Measurements from ENCODE around the gene ETS1.

- TF ChIP-seq SMC3 (conservative IDR thresholded peaks at IDR 0.05; ENCODE audit: poor library complexity) (no peak), CTCF (IDR thresholded peaks at IDR 0.05; ENCODE audit: poor library complexity, severe bottlenecking) (no peak), POLR2AphosphoS5 (IDR thresholded peaks at IDR 0.05) (no peak), EZH2 (IDR thresholded peaks at IDR 0.05; ENCODE audit: borderline replicate concordance, insufficient read depth, low read length, poor library complexity, severe bottlenecking) (no peak), TAF1 (IDR thresholded peaks at IDR 0.05; ENCODE audit: low read depth) (no peak), RAD21 (conservative IDR thresholded peaks at IDR 0.05) (no peak)
- TF ChIP-seq, protein P1, sequence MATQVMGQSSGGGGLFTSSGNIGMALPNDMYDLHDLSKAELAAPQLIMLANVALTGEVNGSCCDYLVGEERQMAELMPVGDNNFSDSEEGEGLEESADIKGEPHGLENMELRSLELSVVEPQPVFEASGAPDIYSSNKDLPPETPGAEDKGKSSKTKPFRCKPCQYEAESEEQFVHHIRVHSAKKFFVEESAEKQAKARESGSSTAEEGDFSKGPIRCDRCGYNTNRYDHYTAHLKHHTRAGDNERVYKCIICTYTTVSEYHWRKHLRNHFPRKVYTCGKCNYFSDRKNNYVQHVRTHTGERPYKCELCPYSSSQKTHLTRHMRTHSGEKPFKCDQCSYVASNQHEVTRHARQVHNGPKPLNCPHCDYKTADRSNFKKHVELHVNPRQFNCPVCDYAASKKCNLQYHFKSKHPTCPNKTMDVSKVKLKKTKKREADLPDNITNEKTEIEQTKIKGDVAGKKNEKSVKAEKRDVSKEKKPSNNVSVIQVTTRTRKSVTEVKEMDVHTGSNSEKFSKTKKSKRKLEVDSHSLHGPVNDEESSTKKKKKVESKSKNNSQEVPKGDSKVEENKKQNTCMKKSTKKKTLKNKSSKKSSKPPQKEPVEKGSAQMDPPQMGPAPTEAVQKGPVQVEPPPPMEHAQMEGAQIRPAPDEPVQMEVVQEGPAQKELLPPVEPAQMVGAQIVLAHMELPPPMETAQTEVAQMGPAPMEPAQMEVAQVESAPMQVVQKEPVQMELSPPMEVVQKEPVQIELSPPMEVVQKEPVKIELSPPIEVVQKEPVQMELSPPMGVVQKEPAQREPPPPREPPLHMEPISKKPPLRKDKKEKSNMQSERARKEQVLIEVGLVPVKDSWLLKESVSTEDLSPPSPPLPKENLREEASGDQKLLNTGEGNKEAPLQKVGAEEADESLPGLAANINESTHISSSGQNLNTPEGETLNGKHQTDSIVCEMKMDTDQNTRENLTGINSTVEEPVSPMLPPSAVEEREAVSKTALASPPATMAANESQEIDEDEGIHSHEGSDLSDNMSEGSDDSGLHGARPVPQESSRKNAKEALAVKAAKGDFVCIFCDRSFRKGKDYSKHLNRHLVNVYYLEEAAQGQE (IDR thresholded peaks at IDR 0.05; ENCODE audit: borderline replicate concordance): no peak
These were observed 46.1 kb upstream of the ETS1 start for GRCh38 chr11:128633384-128633965.
